GM12878 (cell line): Measurements from ENCODE around the gene KLF3. TPM values are rescaled to one million over a fixed set of nuclear protein-coding genes. Genes with fewer than 3 reads are reported as not detected.

ENCODE experiments used
- ATAC-seq: fragments of 200-7000 bp; cut with Tn5 transposase; 3 replicates; pipeline ENCODE4 v1.9.1; 2020; ENCODE audit warnings: mild to moderate bottlenecking, moderate library complexity
- Bru-seq: library from RNA; stranded (reverse); fragments of 400-500 nt; gene quantifications from one replicate; lab custom pipeline; 2021; lab: Mats Ljungman, UMichigan
- BruChase-seq, 2 experiments: library from RNA; stranded (reverse); fragments of 400-500 nt; gene quantifications; one replicate each; lab custom pipeline; 2021; lab: Mats Ljungman, UMichigan
- BruUV-seq: library from RNA; stranded (reverse); fragments of 400-500 nt; replicated peaks from 2 replicates; lab custom pipeline; 2021; lab: Mats Ljungman, UMichigan
- CTCF ChIA-PET: fragments of 300-600 bp; sonication (Branson Sonifier 250); formaldehyde crosslinking; extraction: SDS; loops from one replicate; lab custom pipeline; 2021; ENCODE audit warnings: inconsistent platforms; lab: Yijun Ruan, JAX
- POLR2A ChIA-PET: fragments of 350-600 bp; formaldehyde crosslinking; extraction: SDS; loops from one replicate; lab custom pipeline; 2021; ENCODE audit warnings: inconsistent platforms; lab: Charles Lee
- RAD21 ChIA-PET: fragments of 300-600 bp; sonication (Branson Sonifier 250); formaldehyde crosslinking; loops from one replicate; lab custom pipeline; 2023; ENCODE audit warnings: antibody characterized with exemption; ENCODE audit not compliant: unreplicated experiment; lab: Charles Lee
- SMC1A ChIA-PET: fragments of 300-600 bp; sonication (Branson Sonifier 250); formaldehyde crosslinking; loops from one replicate; lab custom pipeline; 2023; ENCODE audit not compliant: unreplicated experiment, uncharacterized antibody; lab: Charles Lee
- DNase-seq: peaks from one replicate; pipeline ENCODE4 v3.0.0-alpha.2; 2011; ENCODE audit warnings: low read depth, low spot score
- FAIRE-seq: peaks from 3 replicates; lab custom pipeline; 2011; peaks lifted over from hg19 to GRCh38; lab: Jason Lieb, UNC
- H2AFZ ChIP-seq: 2 replicates; pipeline ENCODE4 v1.6.0; 2011; ENCODE audit warnings: low read depth, low read length, control low read depth; ENCODE audit not compliant: control insufficient read depth
- H3K27ac ChIP-seq: 2 replicates; pipeline ENCODE4 v1.5.1; 2011; ENCODE audit warnings: control low read depth; ENCODE audit not compliant: control insufficient read depth, insufficient read depth
- H3K27me3 ChIP-seq, 2 experiments: replicated peaks in 1 of 2; 2 replicates each; pipeline versions ENCODE4 v1.6.0 to v1.6.1; 2011; ENCODE audit warnings: low read length in 1 of 2; ENCODE audit not compliant: control insufficient read depth in 2 of 2, insufficient read depth in 2 of 2
- H3K36me3 ChIP-seq, 2 experiments: 2 replicates each; pipeline ENCODE4 v1.5.1; 2011; ENCODE audit warnings: low read length in 1 of 2; ENCODE audit not compliant: control insufficient read depth in 2 of 2, insufficient read depth in 2 of 2
- H3K4me1 ChIP-seq: 2 replicates; pipeline ENCODE4 v1.6.1; 2011; ENCODE audit warnings: mild to moderate bottlenecking, low read length, moderate library complexity, mixed read lengths; ENCODE audit not compliant: control insufficient read depth, insufficient read depth
- H3K4me2 ChIP-seq: 2 replicates; pipeline ENCODE4 v1.6.0; 2011; ENCODE audit warnings: control low read depth; ENCODE audit not compliant: control insufficient read depth, insufficient read depth
- H3K4me3 ChIP-seq: fragments of 200-600 bp; sonication (generic); 2 replicates; pipeline ENCODE4 v1.5.1; 2016
- H3K79me2 ChIP-seq: 2 replicates; pipeline ENCODE4 v1.6.0; 2011; ENCODE audit warnings: low read length; ENCODE audit not compliant: control insufficient read depth, insufficient read depth
- H3K9ac ChIP-seq: 2 replicates; pipeline ENCODE4 v1.8.0; 2011; ENCODE audit warnings: low read length, control low read depth, mixed read lengths; ENCODE audit not compliant: control insufficient read depth, insufficient read depth
- H3K9me3 ChIP-seq: replicated peaks from 3 replicates; pipeline ENCODE4 v1.5.1; 2011; ENCODE audit warnings: mild to moderate bottlenecking, low read length; ENCODE audit not compliant: control insufficient read depth, insufficient read depth
- H4K20me1 ChIP-seq: 2 replicates; pipeline ENCODE4 v1.6.0; 2011; ENCODE audit not compliant: control insufficient read depth, insufficient read depth
- BACH1 ChIP-seq: fragments of 450-650 bp; IDR thresholded peaks from 2 replicates; pipeline ENCODE4 v1.6.1; 2017; ENCODE audit warnings: mild to moderate bottlenecking, borderline replicate concordance
- EGR1 ChIP-seq, 2 experiments: IDR thresholded peaks; 1 replicate in 1 of 2; 2 replicates in 1 of 2; pipeline ENCODE4 v1.6.1; 2011 to 2012; ENCODE audit warnings: low read depth in 2 of 2, low read length in 2 of 2, borderline replicate concordance in 1 of 2, mild to moderate bottlenecking in 1 of 2, moderate library complexity in 1 of 2
- ELK1 ChIP-seq: IDR thresholded peaks from 2 replicates; pipeline ENCODE4 v1.6.1; 2012; ENCODE audit warnings: low read depth, low read length, improper control_type of control experiment
- GATAD2B ChIP-seq: fragments of 450-650 bp; conservative IDR thresholded peaks from 2 replicates; pipeline ENCODE4 v1.6.1; 2017; ENCODE audit warnings: low read depth, mild to moderate bottlenecking, moderate library complexity
- MXI1 ChIP-seq: fragments of 150-350 bp; IDR thresholded peaks from 2 replicates; pipeline ENCODE4 v1.6.1; 2011; ENCODE audit warnings: low read depth, mild to moderate bottlenecking, inconsistent platforms, low read length, improper control_type of control experiment
- MYC ChIP-seq: IDR thresholded peaks from 2 replicates; pipeline ENCODE4 v1.6.1; 2011; ENCODE audit warnings: mild to moderate bottlenecking, low read length, moderate library complexity, inconsistent platforms; ENCODE audit not compliant: insufficient read depth, insufficient replicate concordance, insufficient read length, severe bottlenecking
- NFYA ChIP-seq: IDR thresholded peaks from 2 replicates; pipeline ENCODE4 v1.6.1; 2011; ENCODE audit warnings: low read depth, mild to moderate bottlenecking, low read length, improper control_type of control experiment, borderline replicate concordance
- NRF1 ChIP-seq: conservative IDR thresholded peaks from 2 replicates; pipeline ENCODE4 v1.6.1; 2011; ENCODE audit warnings: mild to moderate bottlenecking, low read depth, low read length, improper control_type of control experiment
- POLR2A ChIP-seq: IDR thresholded peaks from 2 replicates; pipeline ENCODE4 v1.6.1; 2011; ENCODE audit warnings: low read depth, mild to moderate bottlenecking, low read length
- RUNX3 ChIP-seq: IDR thresholded peaks from 2 replicates; pipeline ENCODE4 v1.6.1; 2012; ENCODE audit warnings: low read length, inconsistent platforms
- SMC3 ChIP-seq: IDR thresholded peaks from 2 replicates; pipeline ENCODE4 v1.6.1; 2011; ENCODE audit warnings: low read length, improper control_type of control experiment, borderline replicate concordance
- USF1 ChIP-seq: IDR thresholded peaks from 2 replicates; pipeline ENCODE4 v1.6.1; 2011; ENCODE audit warnings: borderline replicate concordance, low read depth, mild to moderate bottlenecking, moderate library complexity, mixed read lengths, low read length; ENCODE audit not compliant: insufficient read depth; ENCODE audit errors: extremely low read length
- WGBS: methylation state at CpG from one replicate; pipeline ENCODE4 v1.1.6; 2016; ENCODE audit warnings: low lambda C conversion rate; ENCODE audit not compliant: insufficient replicate concordance, insufficient coverage; ENCODE audit errors: missing lambda C conversion rate; 5-methylcytosine and 5-hydroxymethylcytosine counted together
- in situ Hi-C: fragments of 300-500 bp; cut with MboI; formaldehyde crosslinking; loops from 9 replicates; pipeline ENCODE4 v1.14.3; 2018; ENCODE audit warnings: mixed read lengths
- intact Hi-C: fragments of 100-400 bp; cut with micrococcal nuclease; formaldehyde crosslinking; loops from one replicate; pipeline ENCODE4 v1.14.2; 2022; ENCODE audit not compliant: unreplicated experiment
- long read RNA-seq, 2 experiments: library from polyadenylated mRNA; unstranded; transcript quantifications; one replicate each; pipeline ENCODE4 v2.0.0, GENCODE V29; 2019 to 2020
- polyA minus RNA-seq, 3 experiments: library from RNA; depleted of rRNA, polyadenylated mRNA; stranded (reverse); fragments of >200 nt; gene quantifications; 2 replicates each; pipeline ENCODE4 v1.2.3, GENCODE V29; 2011
- polyA plus RNA-seq, 11 experiments: library from polyadenylated mRNA; depleted of rRNA in 4 of 11; unstranded in 6 of 11; stranded (reverse) in 5 of 11; fragments of >200 nt; fragmentation: Nextera tagmentation in 4 of 11; fragmentation: Illumina TruSeq in 1 of 11; extraction: Ambion mirVana in 4 of 11; extraction: Trizol in 1 of 11; gene quantifications; 1 replicate in 1 of 11; 2 replicates in 10 of 11; pipeline versions ENCODE4 v1.2.1 to v1.2.3, GENCODE V29; 2011 to 2016; ENCODE audit warnings: inconsistent platforms in 2 of 11, missing spikeins in 2 of 11, low read depth in 1 of 11
- total RNA-seq, 4 experiments: library from RNA; depleted of rRNA in 3 of 4; stranded (reverse); fragments of >200 nt in 3 of 4; fragmentation: Illumina TruSeq in 1 of 4; extraction: Trizol in 1 of 4; gene quantifications; 2 replicates each; pipeline versions ENCODE4 v1.2.1 to v1.2.3, GENCODE V29; 2013 to 2021

The KLF3 gene
- 9.0 and 9.1 TPM in 2 replicates for total RNA-seq (2013; cell fraction: nucleolus; rRNA removed)
- 2.2 and 2.3 TPM in 2 replicates for total RNA-seq (2014; rRNA removed)
- total RNA-seq (2014; rRNA removed; fragmentation: Illumina TruSeq; extraction: Trizol), result 1.9 and 2.6 TPM in 2 replicates
- total RNA-seq (2021), result 5.7 and 5.8 TPM in 2 replicates
- polyA plus RNA-seq (2011; ENCODE audit: low read depth), result 11.5 TPM
- polyA plus RNA-seq (2011; rRNA removed), result 4.1 and 4.7 TPM in 2 replicates
- 3.3 TPM in 2 replicates for polyA plus RNA-seq (2011; cell fraction: cytosol; rRNA removed)
- 5.8 and 6.0 TPM in 2 replicates for polyA plus RNA-seq (2011; cell fraction: nucleus; rRNA removed)
- polyA plus RNA-seq (2012), result 15.4 and 15.8 TPM in 2 replicates
- 4.1 and 4.9 TPM in 2 replicates for polyA plus RNA-seq (2014; fragmentation: Illumina TruSeq; extraction: Trizol)
- 1 to 10 TPM; 1.4 to 1.5 TPM for polyA plus RNA-seq (2014; fragmentation: Nextera tagmentation; extraction: Ambion mirVana)
- polyA plus RNA-seq (2014; rRNA removed), result 2.4 TPM in 2 replicates
- 1 to 10 TPM; 1.4 to 1.7 TPM for polyA plus RNA-seq (2016; fragmentation: Nextera tagmentation; extraction: Ambion mirVana)
- polyA minus RNA-seq (2011; rRNA and poly(A)+ RNA removed), result 7.2 and 9.9 TPM in 2 replicates
- 2.8 and 3.8 TPM in 2 replicates for polyA minus RNA-seq (2011; cell fraction: cytosol; rRNA and poly(A)+ RNA removed)
- 12.6 and 20.4 TPM in 2 replicates for polyA minus RNA-seq (2011; cell fraction: nucleus; rRNA and poly(A)+ RNA removed)
- Bru-seq, nascent RNA, result percentile 51 among the genes with signal in this experiment
- BruChase-seq, experiment 1, labeled RNA remaining after a 6-hour chase, result percentile 43 among the genes with signal in this experiment
- BruChase-seq, experiment 2, labeled RNA remaining after a 2-hour chase, result percentile 47 among the genes with signal in this experiment
- long read RNA-seq, experiment 1, full-length matches to known transcripts, result 2 of 5 reads
- long read RNA-seq, experiment 1, partial matches to known transcripts, result 1 of 5 reads
- long read RNA-seq, experiment 1, other reads (novel, unspliced or antisense), result 2 of 5 reads
- long read RNA-seq, experiment 2, partial matches to known transcripts, result 5 of 16 reads
- long read RNA-seq, experiment 2, other reads (novel, unspliced or antisense), result 11 of 16 reads

- peak within 1 kb of the TSS; percentile 58 for H2AFZ ChIP-seq
- BruUV-seq, result no TSS peak
- no peak for DNase-seq
- ChIA-PET CTCF (interaction anchor here (3.1 kb wide), 1 partner anchor 11 kb away, joined by 24 read pairs; no protein-coding TSS in a partner anchor), SMC1A (no interaction called here), RAD21 (no interaction called here), POLR2A (interaction anchor here (0.6 kb wide), 1 partner anchor 333 kb away, joined by 3 read pairs; no protein-coding TSS in a partner anchor)
- intact Hi-C loops, result no loop called here
- no peak for FAIRE-seq
- H3K79me2 ChIP-seq, result peaks cover 49% of the 10 kb centered on the region
- peak within 1 kb of the TSS; percentile 68 for H3K27ac ChIP-seq
- peak within 1 kb of the TSS; percentile 75 for H3K9ac ChIP-seq
- in situ Hi-C loops, result no loop called here
- no peaks in the 10 kb centered on the region for H3K36me3 ChIP-seq
- peak within 1 kb of the TSS; percentile 78 for H3K4me3 ChIP-seq
- peaks cover 0 to 4% of the 10 kb centered on the region in 2 experiments; a peak in 1 of 4 replicates for H3K27me3 ChIP-seq
- WGBS, result under 1% methylated on average over 50 of the region's 110 CpGs
- H4K20me1 ChIP-seq, result no peaks in the 10 kb centered on the region
- ATAC-seq, result peak; percentile 73
- H3K9me3 ChIP-seq, result no peaks in the 10 kb centered on the region; the same call in 2 of the 3 replicates
- H3K4me2 ChIP-seq, result peak within 1 kb of the TSS; percentile 96
- H3K4me1 ChIP-seq, result peaks cover 12% of the 10 kb centered on the region
- no peak for TF ChIP-seq MYC
- TF ChIP-seq RUNX3, result no peak
- TF ChIP-seq GATAD2B, result 0 out of 2 replicates have a peak, but pooled peaks have one; percentile 37
- no peak for TF ChIP-seq NFYA
- no peak for TF ChIP-seq ELK1
- TF ChIP-seq SMC3, result no peak
- no peak for TF ChIP-seq NRF1
- TF ChIP-seq BACH1, result 0 out of 2 replicates have a peak, but pooled peaks have one; percentile 24
- peak; percentile 77 for TF ChIP-seq USF1
- TF ChIP-seq POLR2A, result peak; percentile 67
- no peak for TF ChIP-seq MXI1
- TF ChIP-seq EGR1 (IDR thresholded peaks at IDR 0.05; ENCODE audit: borderline replicate concordance in 1 of 2, low read depth in 2 of 2, low read length in 2 of 2), result peak in 1 of 2 experiments; percentile 91; a peak in 2 of 3 replicates
Observed at GRCh38 chr4:38663801-38664705, at the start of gene KLF3. Gene KLF3, plus strand, starts transcription at chr4:38664199. Its CDS starts 16,427 bp downstream, at chr4:38680626.
